K562 (cell line): ENCODE data around the gene PHF21B. TPM values are rescaled to one million over a fixed set of nuclear protein-coding genes. Genes with fewer than 3 reads are reported as not detected.

Source experiments
- ATAC-seq: fragments of 200-7000 bp; cut with Tn5 transposase; 3 replicates; pipeline ENCODE4 v1.9.1; 2020; ENCODE audit warnings: moderate library complexity
- BruUV-seq: library from RNA; stranded (reverse); fragments of 400-500 nt; replicated peaks from 2 replicates; lab custom pipeline; 2021; lab: Mats Ljungman, UMichigan
- CTCF ChIA-PET: fragments of 300-600 bp; formaldehyde crosslinking; extraction: SDS; loops from one replicate; lab custom pipeline; 2021; ENCODE audit warnings: low intra/inter-chr PET ratio; lab: Yijun Ruan, JAX
- POLR2A ChIA-PET: fragments of 300-600, 350-650 bp; sonication (Branson Sonifier 250); formaldehyde crosslinking; extraction: SDS; loops from one replicate; lab custom pipeline; 2021; ENCODE audit warnings: antibody characterized with exemption, inconsistent platforms; lab: Yijun Ruan, JAX
- DNase-seq, 4 experiments: peaks; one replicate each; pipeline versions ENCODE4 v3.0.0 to v3.0.0-alpha.2; 2011 to 2018; ENCODE audit warnings: low spot score in 3 of 4, mixed read lengths in 3 of 4; ENCODE audit errors: extremely low read depth in 1 of 4
- FAIRE-seq: peaks from 2 replicates; lab custom pipeline; 2011; peaks lifted over from hg19 to GRCh38; lab: Jason Lieb, UNC
- H2AFZ ChIP-seq: 2 replicates; pipeline ENCODE4 v1.6.0; 2011; ENCODE audit warnings: low read depth, low read length, control low read depth, inconsistent platforms
- H3K27ac ChIP-seq: fragments of 200-600 bp; 3 replicates; pipeline ENCODE4 v1.8.0; 2011; ENCODE audit warnings: low read depth, mild to moderate bottlenecking, control low read depth, inconsistent platforms, low read length, moderate library complexity, mixed read lengths; ENCODE audit errors: extremely low read depth
- H3K27me3 ChIP-seq, 2 experiments: fragments of 300-600 bp in 1 of 2; 2 replicates in 1 of 2; 3 replicates in 1 of 2; pipeline versions ENCODE4 v1.6.0 to v1.8.0; 2011; ENCODE audit warnings: inconsistent platforms in 2 of 2, low read length in 2 of 2, mild to moderate bottlenecking in 1 of 2, mixed read lengths in 1 of 2, moderate library complexity in 1 of 2; ENCODE audit not compliant: control insufficient read depth in 2 of 2, insufficient read depth in 2 of 2
- H3K36me3 ChIP-seq: fragments of 300-600 bp; 3 replicates; pipeline ENCODE4 v1.8.0; 2011; ENCODE audit warnings: mild to moderate bottlenecking, low read length, inconsistent platforms; ENCODE audit not compliant: control insufficient read depth, insufficient read depth
- H3K4me1 ChIP-seq, 2 experiments: fragments of 200-600 bp in 1 of 2; replicated peaks in 1 of 2; 2 replicates in 1 of 2; 3 replicates in 1 of 2; pipeline versions ENCODE4 v1.5.1 to v1.8.0; 2011; ENCODE audit warnings: inconsistent platforms in 2 of 2, low read length in 2 of 2, mild to moderate bottlenecking in 1 of 2, mixed read lengths in 1 of 2, moderate library complexity in 1 of 2; ENCODE audit not compliant: control insufficient read depth in 2 of 2, insufficient read depth in 2 of 2
- H3K4me2 ChIP-seq: 2 replicates; pipeline ENCODE4 v1.6.1; 2011; ENCODE audit warnings: low read length, control low read depth, inconsistent platforms, mixed read lengths; ENCODE audit not compliant: insufficient read depth
- H3K4me3 ChIP-seq: fragments of 200-600 bp; sonication (generic), shearing (Covaris generic); 2 replicates; pipeline ENCODE4 v1.5.1; 2016; ENCODE audit warnings: control low read depth, inconsistent platforms
- H3K79me2 ChIP-seq: fragments of 200-600 bp; 3 replicates; pipeline ENCODE4 v1.8.0; 2011; ENCODE audit warnings: low read length, inconsistent platforms; ENCODE audit not compliant: control insufficient read depth, insufficient read depth
- H3K9ac ChIP-seq, 2 experiments: 2 replicates each; pipeline versions ENCODE4 v1.6.0 to v1.6.1; 2011; ENCODE audit warnings: low read depth in 2 of 2, low read length in 2 of 2, control low read depth in 1 of 2, inconsistent platforms in 1 of 2, mild to moderate bottlenecking in 1 of 2, mixed read lengths in 1 of 2; ENCODE audit not compliant: insufficient read depth in 1 of 2
- H3K9me1 ChIP-seq: one replicate; pipeline ENCODE4 v1.6.0; 2011; ENCODE audit warnings: inconsistent platforms, mild to moderate bottlenecking, low read length, moderate library complexity; ENCODE audit not compliant: control insufficient read depth, insufficient read depth
- H3K9me3 ChIP-seq: replicated peaks from 2 replicates; pipeline ENCODE4 v1.5.1; 2011; ENCODE audit warnings: low read depth, low read length, inconsistent platforms; ENCODE audit not compliant: control insufficient read depth, insufficient read depth
- H4K20me1 ChIP-seq: replicated peaks from 2 replicates; pipeline ENCODE4 v1.6.1; 2011; ENCODE audit warnings: low read length, inconsistent platforms, mixed read lengths; ENCODE audit not compliant: control insufficient read depth, insufficient read depth
- FOXM1 ChIP-seq, 2 experiments: fragments of 450-650 bp in 1 of 2; sonication (generic) in 1 of 2; formaldehyde crosslinking in 1 of 2; IDR thresholded peaks; 2 replicates each; pipeline versions ENCODE4 v1.6.1 to v1.9.0; 2017 to 2022; ENCODE audit warnings: low read depth in 2 of 2, mild to moderate bottlenecking in 2 of 2, missing genetic modification reagents in 1 of 2, moderate library complexity in 1 of 2
- HCFC1 ChIP-seq: IDR thresholded peaks from 2 replicates; pipeline ENCODE4 v1.6.1; 2012; ENCODE audit warnings: low read depth, low read length, improper control_type of control experiment
- SETDB1 ChIP-seq: IDR thresholded peaks from one replicate; pipeline ENCODE4 v1.6.1; 2012; ENCODE audit warnings: low read length, control low read depth, inconsistent platforms
- WGBS: fragments of 100-300 bp; shearing (Covaris generic); methylation state at CpG from one replicate; pipeline ENCODE4 v1.1.6; 2016; ENCODE audit warnings: low coverage, mixed read lengths; ENCODE audit not compliant: insufficient coverage; ENCODE audit errors: missing lambda C conversion rate; 5-methylcytosine and 5-hydroxymethylcytosine counted together
- in situ Hi-C: fragments of 300-500 bp; cut with MboI; formaldehyde crosslinking; loops from 4 replicates; pipeline ENCODE4 v1.15.0; 2018; ENCODE audit warnings: inconsistent platforms, mixed read lengths
- intact Hi-C: fragments of 100-400 bp; cut with micrococcal nuclease; formaldehyde crosslinking; loops from 2 replicates; pipeline ENCODE4 v1.14.2; 2022
- polyA plus RNA-seq, 8 experiments: library from polyadenylated mRNA; depleted of rRNA in 4 of 8; stranded (reverse) in 5 of 8; unstranded in 3 of 8; fragments of >200 nt; fragmentation: Nextera tagmentation in 2 of 8; fragmentation: Illumina TruSeq in 1 of 8; extraction: Ambion mirVana in 2 of 8; extraction: Trizol in 1 of 8; gene quantifications; 2 replicates each; pipeline versions ENCODE4 v1.2.1 to v1.2.3, GENCODE V29; 2011 to 2014; ENCODE audit warnings: inconsistent platforms in 1 of 8, missing spikeins in 1 of 8
- total RNA-seq, 7 experiments: library from RNA; depleted of rRNA in 6 of 7; stranded (reverse); fragments of >200 nt in 6 of 7; fragmentation: Illumina TruSeq in 2 of 7; extraction: Trizol in 2 of 7; gene quantifications; 2 replicates each; pipeline versions ENCODE4 v1.2.1 to v1.2.3, GENCODE V29; 2011 to 2021; ENCODE audit warnings: low replicate concordance in 1 of 7
- TF ChIP-seq, protein P1 (sequence below): fragments of 200-400 bp; formaldehyde crosslinking; IDR thresholded peaks from 2 replicates; pipeline ENCODE4 v1.6.1; 2017; ENCODE audit warnings: mild to moderate bottlenecking, low read depth, low read length, moderate library complexity

The PHF21B gene
- total and polyA plus RNA-seq, 9 of the 15 experiments (the other 6 are each of a cell fraction or from before 2014, with no cell fraction given), result 0.04 TPM; not detected in 8

- Histone ChIP-seq H3K4me3 (no peak overlapping the region), H3K9me3 (no peaks in the 10 kb centered on the region), H3K79me2 (no peaks in the 10 kb centered on the region), H3K4me2 (no peak overlapping the region), H3K9me1 (no peaks in the 10 kb centered on the region), H3K27me3 (peaks cover 2 to 18% of the 10 kb centered on the region in 2 experiments; a peak in 2 of 5 replicates), H3K4me1 (no peaks in the 10 kb centered on the region; a peak in 1 of 5 replicates), H4K20me1 (0 out of 2 replicates have a peak, but pooled peaks cover 4% of the 10 kb centered on the region), H2AFZ (no peak overlapping the region), H3K9ac (no peak overlapping the region), H3K36me3 (no peaks in the 10 kb centered on the region), H3K27ac (no peak overlapping the region)
- no TSS peak for BruUV-seq
- CTCF ChIA-PET, result no interaction called here
- DNase-seq, result no peak
- 0% methylated on average over 6 of the region's 7 CpGs for whole genome bisulfite sequencing
- ATAC-seq, result no peak
- no peak for TF ChIP-seq HCFC1
- TF ChIP-seq, protein P1, sequence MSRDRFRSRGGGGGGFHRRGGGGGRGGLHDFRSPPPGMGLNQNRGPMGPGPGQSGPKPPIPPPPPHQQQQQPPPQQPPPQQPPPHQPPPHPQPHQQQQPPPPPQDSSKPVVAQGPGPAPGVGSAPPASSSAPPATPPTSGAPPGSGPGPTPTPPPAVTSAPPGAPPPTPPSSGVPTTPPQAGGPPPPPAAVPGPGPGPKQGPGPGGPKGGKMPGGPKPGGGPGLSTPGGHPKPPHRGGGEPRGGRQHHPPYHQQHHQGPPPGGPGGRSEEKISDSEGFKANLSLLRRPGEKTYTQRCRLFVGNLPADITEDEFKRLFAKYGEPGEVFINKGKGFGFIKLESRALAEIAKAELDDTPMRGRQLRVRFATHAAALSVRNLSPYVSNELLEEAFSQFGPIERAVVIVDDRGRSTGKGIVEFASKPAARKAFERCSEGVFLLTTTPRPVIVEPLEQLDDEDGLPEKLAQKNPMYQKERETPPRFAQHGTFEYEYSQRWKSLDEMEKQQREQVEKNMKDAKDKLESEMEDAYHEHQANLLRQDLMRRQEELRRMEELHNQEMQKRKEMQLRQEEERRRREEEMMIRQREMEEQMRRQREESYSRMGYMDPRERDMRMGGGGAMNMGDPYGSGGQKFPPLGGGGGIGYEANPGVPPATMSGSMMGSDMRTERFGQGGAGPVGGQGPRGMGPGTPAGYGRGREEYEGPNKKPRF, result no peak
- TF ChIP-seq FOXM1 (IDR thresholded peaks at IDR 0.05; ENCODE audit: low read depth), result no peak
- TF ChIP-seq FOXM1 (CRISPR knock-in tag; IDR thresholded peaks at IDR 0.05; ENCODE audit: low read depth), result no peak
- TF ChIP-seq SETDB1, result no peak
- POLR2A ChIA-PET, result no interaction called here
- FAIRE-seq, result no peak
- in situ Hi-C loops, result no loop called here
- intact Hi-C loops, result no loop called here
These were observed 116.1 kb downstream of the PHF21B start for GRCh38 chr22:44893731-44894080.
